GM10266 (cell line): ENCODE measurements around the gene COCH.
"Not testable (repeated sequence)": the region's sequence is repeated elsewhere in the genome, so short reads cannot be mapped to it uniquely, and the experiment has no call there.

Source experiments
- DNase-seq: peaks from one replicate; pipeline ENCODE4 v3.0.0; 2012; ENCODE audit errors: extremely low spot score
- CTCF ChIP-seq: IDR thresholded peaks from 2 replicates; pipeline ENCODE4 v1.5.1; 2012; ENCODE audit warnings: mild to moderate bottlenecking, low read depth; ENCODE audit not compliant: control insufficient read depth, insufficient read depth; ENCODE audit errors: missing control alignments

The COCH gene

GRCh38 chr14:30893819-30894218 is 19.5 kb downstream of the COCH start:
- DNase-seq: no peak
- TF ChIP-seq CTCF: no peak

GRCh38 chr14:30894923-30895515 is 20.7 kb downstream of the COCH start:
- no peak for DNase-seq
- TF ChIP-seq CTCF: no peak

DNA sequence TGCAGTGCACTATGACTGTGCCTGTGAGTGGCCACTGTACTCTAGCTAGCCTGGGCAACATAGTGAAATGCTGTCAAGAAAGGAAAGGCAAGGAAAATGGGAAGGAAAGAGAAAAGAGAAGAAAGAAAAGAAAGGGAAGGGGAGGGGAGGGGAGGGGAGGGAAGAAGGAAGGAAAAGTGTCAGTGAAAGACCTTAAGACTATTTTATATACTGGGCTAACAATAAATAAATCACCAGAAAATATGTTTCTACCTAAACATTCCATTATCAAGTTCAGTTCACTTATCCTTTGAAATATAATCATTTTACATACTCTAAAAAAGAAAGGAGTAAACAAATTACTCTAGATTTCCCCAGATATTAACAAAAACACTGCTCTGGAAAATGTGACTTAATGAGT is 22.1 kb downstream of the COCH start:
- no peak for TF ChIP-seq CTCF
- no peak for DNase-seq

- DNase-seq: not testable (repeated sequence)
Measured at GRCh38 chr14:30897121-30897520, 22.8 kb downstream of the COCH start.

DNA sequence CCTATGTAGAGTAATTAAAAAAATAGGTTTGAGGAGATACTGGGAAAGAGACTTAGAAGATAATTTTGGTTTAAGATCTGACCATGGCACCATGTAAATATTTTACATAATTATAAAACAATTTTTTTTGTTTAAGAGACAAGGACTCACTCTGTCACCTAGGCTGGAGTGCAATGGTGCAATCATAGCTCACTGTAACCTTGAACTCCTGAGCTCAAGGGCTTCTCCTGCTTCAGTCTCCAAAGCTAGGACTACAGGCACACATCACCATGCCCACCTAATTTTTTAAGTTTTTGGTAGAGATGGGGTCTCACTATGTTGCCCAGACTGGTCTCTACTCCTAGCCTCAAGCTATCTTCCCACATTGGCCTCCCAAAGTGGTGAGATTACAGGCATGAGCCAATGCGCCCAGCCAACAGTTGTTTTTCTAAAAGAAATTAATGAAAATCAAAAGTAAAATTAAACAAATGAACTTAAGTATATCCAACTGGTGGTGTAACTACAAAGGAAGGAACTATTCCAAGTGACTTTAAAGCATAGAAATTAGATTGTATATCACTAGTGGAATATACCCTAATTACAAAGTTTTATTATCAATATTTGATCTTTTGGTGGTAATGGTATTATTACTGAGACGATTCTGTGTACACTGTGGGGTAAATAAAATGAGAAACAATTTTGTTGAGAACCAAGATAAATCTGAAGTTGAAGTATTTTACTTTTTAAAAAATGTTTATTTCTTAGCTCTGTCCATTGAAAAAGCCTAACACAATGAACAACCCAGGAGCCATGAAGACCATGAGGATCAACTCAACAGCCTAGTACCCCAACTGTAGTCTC is 29.1 kb downstream of the COCH start:
- TF ChIP-seq CTCF: no peak
- DNase-seq: no peak

DNA sequence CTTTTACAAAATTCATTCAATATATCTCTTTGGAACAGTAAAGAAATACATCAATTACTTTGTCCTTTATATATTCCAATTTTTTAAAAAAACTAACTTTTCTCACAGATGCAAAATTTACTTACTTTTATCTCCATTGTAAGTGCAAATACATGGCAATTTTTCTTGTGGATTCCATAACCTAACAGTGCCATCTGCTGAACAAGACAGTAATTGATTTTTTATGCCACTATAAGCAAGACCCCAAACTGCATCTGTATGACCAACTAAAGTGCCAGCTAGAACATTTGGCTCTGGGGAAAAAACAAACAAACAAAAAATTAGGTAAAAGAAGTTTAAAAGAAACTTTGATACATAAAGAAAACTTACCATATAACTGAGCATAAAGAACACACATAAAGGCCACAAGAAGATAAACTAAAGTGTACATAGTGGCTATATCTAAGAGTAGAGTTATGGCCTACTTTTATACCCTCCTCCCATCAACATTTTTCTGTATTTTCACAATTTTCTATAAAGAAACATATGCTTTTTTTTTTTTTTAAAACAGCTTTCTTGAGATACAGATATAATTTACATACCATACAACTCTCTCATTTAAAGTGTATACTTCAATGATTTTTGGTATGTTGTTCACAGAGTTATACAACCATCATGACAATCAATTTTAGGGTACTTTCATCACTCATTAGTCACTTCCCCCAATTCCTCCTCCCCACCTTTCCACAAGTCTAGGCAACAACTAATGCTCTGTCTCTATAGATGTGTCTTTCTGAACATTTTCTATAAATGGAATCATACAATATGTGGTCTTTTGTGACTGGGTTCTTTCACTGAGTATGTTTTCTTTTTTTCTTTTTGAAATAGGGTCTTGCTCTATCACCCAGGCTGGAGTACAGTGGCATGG is 32.6 kb downstream of the COCH start:
- DNase-seq: no peak

More for the DNA sequence above, 32.6 kb downstream of the COCH start:
- TF ChIP-seq CTCF: peak; percentile 40
